Uterus (tissue), 2 donors: ENCODE measurements around the gene TBX21.

Source experiments
- POLR2A ChIP-seq, 2 donors: fragments of 450-650 bp; IDR thresholded peaks; one replicate each; pipeline ENCODE4 v1.6.1; 2016; ENCODE audit warnings: antibody characterized with exemption in 2 of 2, mild to moderate bottlenecking in 1 of 2, moderate library complexity in 1 of 2
- TF ChIP-seq, protein P1 (sequence below), 4 experiments: fragments of 200-600 bp in 2 of 4; fragments of 450-650 bp in 2 of 4; sonication (generic) in 2 of 4; IDR thresholded peaks; one replicate each; pipeline ENCODE4 v1.5.1; 2016 to 2019; ENCODE audit warnings: antibody characterized with exemption in 4 of 4, mild to moderate bottlenecking in 2 of 4, moderate library complexity in 1 of 4

DNA sequence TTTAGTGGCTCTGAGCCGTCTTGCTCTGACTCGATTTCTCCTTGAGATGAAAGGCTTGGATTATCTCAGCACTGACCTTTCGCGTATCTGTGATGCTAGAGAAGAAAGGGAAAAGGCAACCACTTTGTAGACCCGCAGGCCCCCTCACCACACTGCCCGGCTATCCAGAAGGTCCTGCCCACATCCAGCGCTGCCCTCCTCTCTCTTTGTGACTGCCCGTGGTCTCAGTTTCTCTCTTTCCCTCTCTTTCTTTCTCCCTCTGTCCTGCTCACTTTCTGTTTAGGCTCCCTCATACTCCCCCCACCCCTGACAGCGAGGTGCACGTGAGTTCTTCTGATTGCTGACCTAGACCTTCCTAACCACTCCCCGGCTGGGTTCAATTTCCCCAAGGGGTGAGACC is 12.8 kb upstream of the TBX21 start:
- TF ChIP-seq, protein P1, sequence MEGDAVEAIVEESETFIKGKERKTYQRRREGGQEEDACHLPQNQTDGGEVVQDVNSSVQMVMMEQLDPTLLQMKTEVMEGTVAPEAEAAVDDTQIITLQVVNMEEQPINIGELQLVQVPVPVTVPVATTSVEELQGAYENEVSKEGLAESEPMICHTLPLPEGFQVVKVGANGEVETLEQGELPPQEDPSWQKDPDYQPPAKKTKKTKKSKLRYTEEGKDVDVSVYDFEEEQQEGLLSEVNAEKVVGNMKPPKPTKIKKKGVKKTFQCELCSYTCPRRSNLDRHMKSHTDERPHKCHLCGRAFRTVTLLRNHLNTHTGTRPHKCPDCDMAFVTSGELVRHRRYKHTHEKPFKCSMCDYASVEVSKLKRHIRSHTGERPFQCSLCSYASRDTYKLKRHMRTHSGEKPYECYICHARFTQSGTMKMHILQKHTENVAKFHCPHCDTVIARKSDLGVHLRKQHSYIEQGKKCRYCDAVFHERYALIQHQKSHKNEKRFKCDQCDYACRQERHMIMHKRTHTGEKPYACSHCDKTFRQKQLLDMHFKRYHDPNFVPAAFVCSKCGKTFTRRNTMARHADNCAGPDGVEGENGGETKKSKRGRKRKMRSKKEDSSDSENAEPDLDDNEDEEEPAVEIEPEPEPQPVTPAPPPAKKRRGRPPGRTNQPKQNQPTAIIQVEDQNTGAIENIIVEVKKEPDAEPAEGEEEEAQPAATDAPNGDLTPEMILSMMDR (IDR thresholded peaks at IDR 0.05): no peak
- TF ChIP-seq POLR2A (IDR thresholded peaks at IDR 0.05): no peak
